Effector memory CD8-positive, alpha-beta T cell (primary cell): ENCODE data around the gene ABHD16A.

Experiments used
- ATAC-seq: fragments of 150-1000 bp; cut with Tn5 transposase; replicated peaks from 2 replicates; pipeline ENCODE4 v1.10.0; 2021; ENCODE audit warnings: mild to moderate bottlenecking, moderate library complexity
- DNase-seq, 3 experiments: peaks; one replicate each; pipeline ENCODE4 v3.0.0; 2021
- H3K27ac Mint-ChIP-seq, 2 donors: one replicate each; pipeline ENCODE4 v1.8.0; 2022; ENCODE audit warnings: mild to moderate bottlenecking in 2 of 2, mixed read lengths in 2 of 2, moderate library complexity in 2 of 2
- H3K27me3 Mint-ChIP-seq, 2 donors: one replicate each; pipeline ENCODE4 v1.8.0; 2022; ENCODE audit warnings: mixed read lengths in 2 of 2
- H3K36me3 Mint-ChIP-seq: one replicate; pipeline ENCODE4 v1.8.0; 2022; ENCODE audit warnings: mild to moderate bottlenecking, moderate library complexity, mixed read lengths; ENCODE audit not compliant: insufficient read depth
- H3K4me1 Mint-ChIP-seq, 2 donors: one replicate each; pipeline ENCODE4 v1.8.0; 2022; ENCODE audit warnings: low read depth in 2 of 2, mixed read lengths in 2 of 2
- H3K4me3 Mint-ChIP-seq, 2 donors: one replicate each; pipeline ENCODE4 v1.8.0; 2022; ENCODE audit warnings: mild to moderate bottlenecking in 2 of 2, mixed read lengths in 2 of 2, moderate library complexity in 2 of 2
- H3K9me3 Mint-ChIP-seq, 2 donors: one replicate each; pipeline ENCODE4 v1.8.0; 2022; ENCODE audit warnings: mixed read lengths in 2 of 2

ABHD16A gene

DNA sequence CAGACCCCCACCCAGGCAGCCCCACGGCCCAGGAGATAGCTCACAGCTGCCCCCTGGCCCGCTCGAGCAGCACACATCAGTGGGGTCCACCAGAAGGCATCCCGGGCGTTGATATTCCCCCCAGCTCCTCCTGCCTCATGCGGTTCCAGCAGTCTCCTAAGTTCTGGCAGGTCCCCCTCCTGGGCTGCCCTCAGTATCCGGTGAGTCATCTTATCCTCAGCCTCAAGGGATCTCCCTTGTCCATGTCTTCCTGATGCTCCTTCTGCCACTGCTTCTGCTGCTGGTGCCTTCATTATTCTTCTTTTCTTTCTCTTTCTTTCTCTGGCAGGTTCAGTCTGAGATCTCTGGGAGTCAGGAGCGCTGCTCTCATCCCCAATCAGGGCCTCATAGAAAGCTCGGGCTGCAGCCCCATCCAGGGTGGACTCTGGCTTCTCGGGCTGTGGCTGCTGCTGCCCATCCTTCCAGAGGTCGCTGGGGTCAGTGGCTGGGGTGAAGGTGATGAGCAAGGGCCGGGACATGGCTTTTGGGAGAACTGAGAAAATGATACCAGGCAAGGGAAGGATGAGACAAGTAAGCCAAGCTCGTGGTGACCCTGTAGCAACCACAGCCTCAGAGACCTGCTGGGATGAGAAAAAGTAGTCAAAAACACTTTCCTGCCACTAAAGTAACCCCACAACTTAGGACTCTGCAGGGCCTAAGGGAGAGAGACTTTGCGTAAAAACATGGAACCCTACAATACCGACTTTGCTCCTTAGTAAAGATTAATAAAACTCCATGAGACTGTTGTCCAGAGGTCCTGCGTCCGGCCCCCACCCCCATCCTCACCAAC lies 38.9 kb downstream of the ABHD16A start:
- DNase-seq (no peak), ATAC-seq (no peak)
- Mint-ChIP-seq H3K27me3 (no peaks in the 10 kb centered on the region), H3K4me1 (peaks cover 51 to 62% of the 10 kb centered on the region in 2 donors), H3K9me3 (no peaks in the 10 kb centered on the region), H3K4me3 (peak overlapping the region; percentile 93 to 97), H3K36me3 (peaks cover 56% of the 10 kb centered on the region), H3K27ac (peak overlapping the region; percentile 94 to 98)

DNA sequence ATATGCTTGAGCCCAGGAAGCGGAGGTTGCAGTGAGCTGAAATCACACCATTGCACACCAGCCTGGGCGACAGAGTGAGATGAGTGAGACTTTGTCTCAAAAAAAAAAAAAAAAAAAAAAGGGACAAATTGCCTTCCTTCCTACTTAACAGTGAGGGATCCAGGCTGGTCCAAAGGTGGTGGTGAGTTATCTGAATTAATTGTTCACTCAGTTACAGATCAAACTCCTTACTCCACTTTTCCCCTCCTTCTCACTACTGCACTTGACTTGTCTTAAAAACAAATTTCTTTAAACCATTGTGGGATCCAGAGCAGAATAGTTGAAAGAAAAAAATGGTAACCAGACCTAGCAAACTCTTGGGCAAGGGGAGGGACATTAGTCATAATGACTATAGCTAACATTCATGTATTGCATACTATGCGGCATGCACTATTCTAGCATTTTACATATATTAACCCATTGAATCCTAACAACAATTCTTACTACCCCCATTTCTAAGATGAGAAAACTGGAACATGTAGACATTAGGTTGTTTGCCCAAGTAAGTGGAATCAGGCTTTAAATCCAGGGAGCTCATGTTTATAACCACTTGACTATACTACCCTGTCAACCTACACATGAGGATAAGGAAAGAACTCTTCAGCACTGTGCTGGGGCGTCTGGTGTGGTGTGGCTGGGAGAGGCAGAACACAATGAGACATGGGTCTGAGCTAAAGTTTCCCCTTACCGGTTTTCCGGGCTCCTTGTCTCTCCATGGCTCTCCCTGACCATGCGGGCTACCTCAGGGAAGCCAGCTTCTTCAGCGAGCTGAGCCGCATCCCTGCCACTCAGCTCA lies 39.8 kb downstream of the ABHD16A start:
- peak overlapping the region; percentile 93 to 97 for H3K4me3 Mint-ChIP-seq
- H3K36me3 Mint-ChIP-seq = peaks cover 48% of the 10 kb centered on the region
- no peaks in the 10 kb centered on the region for H3K9me3 Mint-ChIP-seq
- H3K27ac Mint-ChIP-seq = peak overlapping the region; percentile 94 to 98
- H3K27me3 Mint-ChIP-seq = no peaks in the 10 kb centered on the region
- DNase-seq = no peak
- peaks cover 59 to 69% of the 10 kb centered on the region in 2 donors for H3K4me1 Mint-ChIP-seq
- ATAC-seq = no peak

DNA sequence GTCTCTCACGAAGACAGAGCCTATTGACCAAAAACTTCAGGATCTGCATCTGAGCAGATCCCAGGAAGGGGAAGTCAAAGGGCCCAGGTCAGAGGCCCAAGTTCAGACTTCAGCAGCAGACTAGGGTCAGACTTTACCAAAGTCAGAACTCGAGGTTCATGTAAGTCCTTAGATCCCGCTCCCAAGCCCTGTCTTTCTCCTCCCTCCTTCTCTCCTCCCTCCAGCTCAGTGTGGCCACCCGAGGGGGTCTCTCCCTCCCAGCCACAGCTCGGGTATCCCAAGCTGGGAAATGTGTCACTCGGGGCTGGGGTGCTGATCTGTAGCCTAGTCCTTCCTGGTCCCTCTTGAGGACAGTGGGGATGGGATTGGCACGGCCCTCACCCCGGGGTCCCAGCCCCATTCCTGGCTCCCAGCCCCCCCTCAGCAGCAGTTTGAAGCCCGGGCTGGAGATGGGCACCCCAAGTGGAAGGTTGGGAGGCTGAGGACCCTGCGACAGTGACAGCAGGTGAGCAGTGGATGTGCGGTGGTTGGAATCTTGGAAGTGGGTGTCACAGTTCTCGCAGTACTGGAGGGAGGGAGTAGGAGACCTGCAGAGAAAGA lies 40.9 kb downstream of the ABHD16A start:
- DNase-seq (no peak), ATAC-seq (no peak)
- peaks cover 67 to 71% of the 10 kb centered on the region in 2 donors for H3K4me1 Mint-ChIP-seq
- H3K9me3 Mint-ChIP-seq = no peaks in the 10 kb centered on the region
- H3K4me3 Mint-ChIP-seq = peak overlapping the region; percentile 62 to 97
- no peaks in the 10 kb centered on the region for H3K27me3 Mint-ChIP-seq
- H3K27ac Mint-ChIP-seq = peak overlapping the region in 1 of 2 donors; percentile 77
- H3K36me3 Mint-ChIP-seq = peaks cover 41% of the 10 kb centered on the region

DNA sequence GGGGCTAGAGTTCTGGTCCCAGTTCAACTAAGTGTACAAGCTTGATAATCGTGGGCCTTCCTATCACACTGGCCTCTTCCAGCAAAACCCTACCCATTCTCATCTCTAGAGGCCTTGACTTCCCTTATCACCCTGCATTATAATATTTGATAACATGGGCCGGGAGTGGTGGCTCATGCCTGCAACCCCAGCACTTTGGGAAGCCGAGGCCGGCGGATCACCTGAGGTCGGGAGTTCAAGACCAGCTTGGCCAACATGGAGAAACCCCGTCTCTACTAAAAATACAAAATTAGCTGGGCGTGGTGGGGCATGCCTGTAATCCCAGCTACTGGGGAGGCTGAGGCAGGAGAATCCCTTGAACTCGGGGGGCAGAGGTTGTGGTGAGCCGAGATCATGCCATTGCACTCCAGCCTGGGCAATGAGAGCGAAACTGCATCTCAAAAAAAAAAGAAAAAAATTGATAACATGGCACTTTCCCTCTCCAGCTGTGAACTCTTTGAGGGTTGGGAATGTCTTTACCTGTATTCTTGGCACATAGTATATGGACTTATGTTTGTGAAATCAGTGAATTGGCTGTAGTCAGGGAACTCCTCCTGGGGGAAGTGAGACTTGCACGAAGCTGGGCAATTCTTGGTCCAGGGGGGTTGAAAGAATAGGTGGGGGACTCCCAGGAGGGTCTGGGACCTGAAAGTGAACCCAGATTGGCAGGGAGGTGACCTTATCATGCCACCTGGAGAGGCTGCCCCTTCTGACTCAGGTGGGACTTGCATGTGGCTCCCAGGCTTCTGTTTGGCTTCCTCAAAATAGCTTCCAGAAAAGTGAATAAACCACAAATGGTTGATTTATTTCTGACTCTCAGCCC lies 41.6 kb downstream of the ABHD16A start:
- Mint-ChIP-seq H3K4me3 (peak overlapping the region; percentile 87 to 97), H3K36me3 (peaks cover 38% of the 10 kb centered on the region), H3K27ac (peak overlapping the region; percentile 86 to 88)

DNA sequence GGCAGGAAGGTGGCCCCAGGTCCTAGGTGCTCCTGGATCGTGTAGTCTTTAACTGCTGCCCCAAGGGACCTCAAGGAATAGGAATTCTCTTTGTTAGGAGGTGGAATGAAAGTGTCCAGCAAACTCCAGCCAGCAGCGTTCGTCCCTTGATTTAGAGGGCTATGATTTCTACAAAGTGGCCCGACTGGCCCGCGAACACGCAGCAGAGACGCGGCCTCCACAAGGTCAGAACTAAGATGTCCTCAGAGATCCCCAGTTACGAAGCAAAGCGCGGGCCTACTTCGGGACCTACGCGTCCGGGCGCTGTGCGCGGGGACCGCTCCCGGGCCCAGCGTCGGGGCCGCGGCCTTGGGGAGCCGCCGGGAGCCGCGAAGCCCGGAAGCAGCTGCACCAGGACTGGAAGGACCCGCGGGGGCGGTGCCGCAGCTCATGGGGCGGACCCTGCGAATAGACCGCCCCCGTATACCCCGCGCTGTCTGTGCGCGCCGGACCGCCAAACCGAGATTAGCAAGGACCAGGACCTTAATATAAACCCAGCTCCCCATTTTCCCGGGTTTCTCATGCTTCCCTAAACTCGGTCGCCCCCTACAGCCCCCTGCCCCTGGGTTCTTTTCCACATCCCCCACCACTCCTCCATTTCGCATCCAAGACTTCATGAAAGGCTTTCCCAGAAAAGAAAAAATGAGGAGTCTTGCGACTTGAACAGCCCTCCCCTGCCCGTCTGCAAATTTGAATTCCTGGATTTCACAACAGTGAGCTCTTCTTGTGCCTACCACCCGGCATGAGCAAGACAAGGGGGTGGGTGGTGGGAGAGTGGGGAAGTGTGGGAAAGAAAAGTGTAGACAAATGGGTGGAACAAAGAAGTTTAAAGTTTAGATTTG lies 42.5 kb downstream of the ABHD16A start, which contains the start of gene C6orf47:
TSS of gene C6orf47 (minus strand) at position 398 of the 881 bp plus-strand sequence. CDS start 831 bp downstream, outside the sequence.
- Mint-ChIP-seq H3K4me3 (peak within 1 kb of the TSS; percentile 87 to 97), H3K27me3 (no peaks in the 10 kb centered on the region), H3K36me3 (peaks cover 34% of the 10 kb centered on the region), H3K4me1 (peaks cover 60 to 64% of the 10 kb centered on the region in 2 donors), H3K9me3 (no peaks in the 10 kb centered on the region), H3K27ac (peak within 1 kb of the TSS; percentile 86 to 88)
- peak; percentile 60 to 66 (median 65) for DNase-seq
- peak; percentile 70 for ATAC-seq

More for the DNA sequence above, 41.6 kb downstream of the ABHD16A start:
- Mint-ChIP-seq H3K27me3 (no peaks in the 10 kb centered on the region), H3K4me1 (peaks cover 62 to 65% of the 10 kb centered on the region in 2 donors), H3K9me3 (no peaks in the 10 kb centered on the region)
- DNase-seq = no peak
- no peak for ATAC-seq

DNA sequence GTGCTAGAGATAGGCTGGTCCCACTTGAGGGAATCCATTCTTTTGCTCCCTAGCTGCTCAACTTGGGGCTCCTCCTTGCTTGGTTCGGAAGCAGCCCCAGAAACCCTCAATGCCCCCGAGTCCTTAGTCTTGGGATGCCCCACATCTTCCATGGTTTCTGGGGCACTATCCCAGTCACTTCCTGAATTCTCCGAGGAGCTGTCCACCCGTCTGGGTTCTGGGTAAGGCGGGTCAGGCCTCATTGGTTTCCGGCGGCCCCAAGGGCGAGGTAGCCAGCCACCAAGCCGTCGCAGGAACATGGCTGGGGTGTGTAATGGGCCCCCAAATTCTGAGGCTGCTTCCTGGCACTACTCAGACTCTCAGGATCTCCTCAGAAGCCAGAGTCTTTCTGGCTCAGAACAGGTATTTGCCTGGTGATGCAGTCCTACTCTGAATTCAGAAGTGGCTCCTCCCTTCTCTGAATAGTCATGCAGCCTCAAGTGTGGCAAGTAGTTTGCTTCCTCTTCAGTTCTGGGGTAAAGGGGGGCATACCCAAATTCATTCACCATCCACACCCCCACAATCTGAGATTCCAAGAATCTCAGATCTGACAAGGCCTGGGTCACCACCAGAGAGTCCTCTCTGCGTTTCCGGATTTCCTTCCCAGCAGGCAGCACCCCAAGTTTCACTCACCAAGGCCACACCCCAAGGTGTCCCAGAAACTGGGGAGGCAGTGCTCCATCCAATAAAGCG lies 43.3 kb downstream of the ABHD16A start:
- H3K27me3 Mint-ChIP-seq = no peaks in the 10 kb centered on the region
- no peaks in the 10 kb centered on the region for H3K9me3 Mint-ChIP-seq
- peaks cover 29% of the 10 kb centered on the region for H3K36me3 Mint-ChIP-seq
- H3K4me3 Mint-ChIP-seq = peak overlapping the region; percentile 87 to 97
- H3K4me1 Mint-ChIP-seq = peaks cover 61 to 65% of the 10 kb centered on the region in 2 donors
- DNase-seq (peak in 1 of 3 experiments; percentile 17), ATAC-seq (peak; percentile 44)
- peak overlapping the region; percentile 86 to 88 for H3K27ac Mint-ChIP-seq

DNA sequence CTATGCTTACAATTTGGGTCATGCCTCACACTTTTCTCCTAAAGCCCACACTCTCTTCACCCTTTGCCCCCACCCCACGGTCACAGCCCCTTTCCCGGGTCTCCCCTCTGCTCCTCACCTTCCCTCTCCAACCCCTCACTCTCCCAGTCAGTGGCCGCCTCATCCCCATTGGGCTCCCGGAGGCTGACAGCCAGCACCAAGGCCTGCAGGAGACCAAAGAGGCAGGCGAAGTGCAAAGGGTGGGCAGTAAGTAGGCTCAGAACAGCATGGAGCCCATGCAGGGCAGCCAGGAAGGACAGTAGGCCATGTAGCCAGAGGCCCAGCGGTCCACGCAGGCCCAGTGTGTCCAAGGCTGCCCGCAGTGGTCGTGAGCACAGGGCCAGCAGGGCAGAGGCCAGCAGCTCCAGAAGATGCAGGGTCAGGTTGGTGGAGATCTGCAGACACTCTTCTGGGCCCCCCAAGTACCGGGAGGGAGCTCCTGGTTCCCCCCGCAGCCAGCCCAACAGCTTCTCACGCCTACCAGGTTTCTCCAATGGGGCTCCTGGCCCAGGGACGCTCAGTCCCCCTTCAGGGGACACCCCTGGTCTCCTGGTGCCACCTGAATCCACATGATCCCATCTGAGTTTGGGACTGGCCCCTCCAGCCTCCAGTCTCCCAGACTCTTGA lies 44.0 kb downstream of the ABHD16A start:
- Mint-ChIP-seq H3K36me3 (peaks cover 24% of the 10 kb centered on the region), H3K27ac (peak overlapping the region; percentile 86 to 88), H3K9me3 (no peaks in the 10 kb centered on the region), H3K4me3 (peak overlapping the region; percentile 87 to 97), H3K4me1 (peaks cover 54 to 58% of the 10 kb centered on the region in 2 donors), H3K27me3 (no peaks in the 10 kb centered on the region)
- no peak for DNase-seq
- ATAC-seq = no peak

DNA sequence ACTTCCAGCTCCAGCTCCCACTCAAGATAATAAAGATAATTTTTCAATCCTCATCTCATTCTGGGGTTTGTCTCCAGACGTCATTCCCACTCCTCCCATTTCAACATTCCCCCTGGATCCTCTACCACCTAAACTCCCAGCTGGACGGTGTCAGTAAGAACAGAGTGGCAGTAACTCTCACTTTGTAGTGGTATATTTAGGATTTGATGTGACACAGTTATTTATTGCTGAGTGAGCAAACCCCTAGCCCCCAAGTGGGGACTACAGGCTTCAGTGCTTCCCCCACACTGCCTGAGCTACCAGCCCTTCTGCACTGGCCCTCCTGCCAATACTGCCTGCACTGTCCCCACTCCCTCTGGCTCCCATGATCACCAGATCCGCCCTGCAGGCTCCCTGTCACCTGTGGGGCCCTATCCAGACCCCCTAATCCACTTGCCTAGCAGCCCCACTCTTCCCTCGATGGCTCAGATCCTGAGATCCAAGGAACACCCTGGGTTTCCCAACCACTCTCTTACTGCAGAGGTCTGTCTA lies 44.9 kb downstream of the ABHD16A start:
- no peak for ATAC-seq
- Mint-ChIP-seq H3K36me3 (peaks cover 19% of the 10 kb centered on the region), H3K9me3 (no peaks in the 10 kb centered on the region), H3K27me3 (no peaks in the 10 kb centered on the region), H3K4me3 (peak overlapping the region; percentile 87 to 97), H3K4me1 (peaks cover 48 to 49% of the 10 kb centered on the region in 2 donors), H3K27ac (peak overlapping the region; percentile 64 to 85)
- no peak for DNase-seq

DNA sequence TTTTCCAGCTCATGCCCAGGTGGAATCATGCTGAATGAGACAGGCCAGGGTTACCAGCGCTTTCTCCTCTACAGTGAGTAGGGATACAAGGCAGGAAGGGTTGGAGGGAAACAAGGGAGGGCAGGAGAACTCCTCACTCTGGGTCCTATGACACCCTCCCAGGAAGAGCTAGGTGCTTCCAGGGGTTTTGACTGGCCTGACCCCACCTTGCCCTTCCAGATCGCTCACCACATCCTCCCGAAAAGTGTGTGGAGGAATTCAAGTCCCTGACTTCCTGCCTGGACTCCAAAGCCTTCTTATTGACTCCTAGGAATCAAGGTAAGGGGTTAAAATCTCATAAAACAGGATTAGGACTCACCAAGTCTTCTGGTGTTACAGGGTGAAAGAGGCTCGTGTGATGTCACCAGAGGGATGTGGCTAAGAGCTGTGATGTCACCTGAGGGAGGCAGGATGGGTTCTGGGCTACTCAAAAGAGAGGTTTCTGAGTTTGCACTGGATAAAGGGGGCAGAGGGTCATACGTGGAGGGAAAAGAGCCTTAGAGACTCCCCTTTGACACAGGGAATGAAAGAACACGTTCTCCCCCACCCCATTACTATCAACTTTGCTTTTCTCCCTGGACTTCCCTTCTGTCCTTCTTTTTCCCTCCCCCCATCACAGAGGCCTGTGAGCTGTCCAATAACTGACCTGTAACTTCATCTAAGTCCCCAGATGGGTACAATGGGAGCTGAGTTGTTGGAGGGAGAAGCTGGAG lies 45.5 kb downstream of the ABHD16A start:
- DNase-seq (peak in 1 of 3 experiments; percentile 31), ATAC-seq (no peak)
- peak overlapping the region; percentile 87 to 97 for H3K4me3 Mint-ChIP-seq
- peaks cover 48 to 50% of the 10 kb centered on the region in 2 donors for H3K4me1 Mint-ChIP-seq
- H3K27me3 Mint-ChIP-seq = no peaks in the 10 kb centered on the region
- peak overlapping the region; percentile 1 to 85 for H3K27ac Mint-ChIP-seq
- H3K9me3 Mint-ChIP-seq = no peaks in the 10 kb centered on the region
- H3K36me3 Mint-ChIP-seq = peaks cover 20% of the 10 kb centered on the region
